ENCODE data around the gene ROS1.

DNA sequence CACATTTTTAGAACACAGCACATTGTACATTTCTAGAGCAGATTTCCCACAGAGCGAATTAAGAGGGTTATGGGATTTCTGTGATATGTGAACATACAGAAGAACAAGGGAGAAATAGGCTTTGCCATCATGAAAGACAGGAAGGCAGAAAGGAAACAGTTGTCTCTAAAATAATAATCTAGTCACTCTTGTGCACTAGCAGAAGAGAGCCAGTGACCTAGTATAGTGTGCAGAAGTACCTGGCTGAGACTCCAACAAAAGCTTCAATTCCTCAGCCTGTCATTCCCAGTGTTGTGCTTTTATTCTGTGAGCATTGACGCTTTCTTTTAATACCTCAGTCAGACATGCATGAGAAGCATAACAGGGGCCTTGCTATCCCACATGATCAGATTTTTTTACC lies 39.0 kb upstream of the ROS1 start:
- TF ChIP-seq YY1 (IDR thresholded peaks at IDR 0.05; ENCODE audit: insufficient read depth, insufficient read length) (no peak), SUZ12 (IDR thresholded peaks at IDR 0.05; ENCODE audit: extremely low read depth, insufficient read depth, insufficient read length) (no peak), ZNF274 (IDR thresholded peaks at IDR 0.05; ENCODE audit: low read depth, low read length) (no peak)

Measured in NT2/D1 (cell line).